Measurements from ENCODE around the gene PPP2R2C. TPM values are rescaled to one million over a fixed set of nuclear protein-coding genes. Genes with fewer than 3 reads are reported as not detected.

The PPP2R2C gene
- polyA plus RNA-seq, 1 of the 3 experiments (the other 2 are of a cell fraction), result 0.21 TPM

DNA sequence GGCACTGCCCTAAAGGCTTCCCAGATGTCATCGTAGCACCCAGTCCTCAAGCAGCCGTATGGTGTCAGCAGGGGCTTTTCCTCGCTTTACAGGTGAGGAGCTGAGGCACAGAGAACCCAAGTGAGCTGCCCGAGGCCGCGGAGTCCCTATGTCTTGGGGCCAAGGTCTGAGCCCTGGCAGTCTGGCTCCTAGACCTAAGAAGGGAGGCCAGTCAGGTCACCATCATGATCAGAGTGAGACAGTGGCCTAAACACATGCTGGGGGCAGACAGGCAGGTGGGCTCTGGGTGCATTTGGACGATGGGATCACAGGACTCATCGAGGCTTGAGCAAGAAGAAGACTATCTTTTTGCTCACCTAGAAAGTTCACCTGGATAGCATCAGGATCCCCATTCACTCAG is 107.8 kb downstream of the PPP2R2C start:
- no peak for DNase-seq
- H3K36me3 ChIP-seq (replicated peaks in 1 of 2; ENCODE audit: control insufficient read depth in 1 of 2, insufficient read depth in 2 of 2, low read length in 1 of 2), result no peaks in the 10 kb centered on the region
- CTCF ChIA-PET, result interaction anchor here (1.1 to 2.9 kb wide), 2 partner anchors 32 to 37 kb away, joined by 4 to 15 read pairs; no protein-coding TSS in a partner anchor
- no peaks in the 10 kb centered on the region for H3F3A ChIP-seq (replicated peaks; ENCODE audit: insufficient read depth)
- no peak overlapping the region for H3K9ac ChIP-seq
- WGBS (ENCODE audit: low lambda C conversion rate), result 61% methylated on average over 2 of the region's 8 CpGs
- no peak overlapping the region for H3K4me3 ChIP-seq (ENCODE audit: low read depth in 2 of 2, low read length in 1 of 2)
- no peaks in the 10 kb centered on the region for H3K9me2 ChIP-seq
- H3K79me2 ChIP-seq (ENCODE audit: insufficient read depth), result no peaks in the 10 kb centered on the region
- H3K27me3 ChIP-seq (ENCODE audit: insufficient read depth), result no peaks in the 10 kb centered on the region; the same call in 1 of the 2 replicates
- POLR2A ChIA-PET, result no interaction called here
- H4K20me1 ChIP-seq (ENCODE audit: insufficient read depth), result no peaks in the 10 kb centered on the region
- H3K9me3 ChIP-seq, result no peaks in the 10 kb centered on the region
- no peak overlapping the region for H3K4me2 ChIP-seq
- H3K4me1 ChIP-seq (ENCODE audit: control insufficient read depth in 1 of 2, insufficient read depth in 2 of 2, low read depth in 1 of 2, low read length in 1 of 2), result peaks cover 0 to 11% of the 10 kb centered on the region in 2 experiments; a peak in 1 of 4 replicates
- H3K27ac ChIP-seq (ENCODE audit: low read depth in 2 of 2, low read length in 1 of 2), result no peak overlapping the region
- TF ChIP-seq FOXM1 (IDR thresholded peaks at IDR 0.05; ENCODE audit: low read depth) (no peak), TCF12 (IDR thresholded peaks at IDR 0.05) (no peak), MAX (IDR thresholded peaks at IDR 0.05; ENCODE audit: low read depth) (no peak), EP300 (IDR thresholded peaks at IDR 0.05; ENCODE audit: borderline replicate concordance in 1 of 2, low read depth in 1 of 2, low read length in 1 of 2) (no peak), CHD2 (IDR thresholded peaks at IDR 0.05; ENCODE audit: low read length, partially characterized antibody) (no peak), TAF1 (IDR thresholded peaks at IDR 0.05; ENCODE audit: borderline replicate concordance, low read depth, low read length) (no peak)
- H2AFZ ChIP-seq (ENCODE audit: low read depth), result no peak overlapping the region

DNA sequence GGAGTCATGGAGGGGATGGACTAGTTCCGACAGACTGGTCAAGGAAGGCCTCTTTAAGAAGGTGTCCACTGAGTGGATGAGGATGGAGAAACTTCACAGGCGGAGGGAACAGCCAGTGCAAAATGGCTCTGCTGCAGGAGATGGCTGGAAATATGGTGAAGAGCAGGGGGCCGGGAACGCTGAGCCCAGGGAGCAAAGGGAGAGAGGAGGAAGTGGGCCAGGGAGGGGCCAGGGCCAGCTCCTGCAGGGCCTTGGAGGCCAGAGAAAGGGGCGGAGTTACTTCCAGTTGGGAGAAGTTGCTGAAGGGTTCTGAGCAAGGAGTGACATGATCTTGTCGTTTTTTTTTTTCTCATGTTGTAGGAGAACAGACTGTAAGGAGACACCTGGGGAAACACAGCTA is 108.3 kb downstream of the PPP2R2C start:
- Histone ChIP-seq H3K27ac (ENCODE audit: low read depth in 2 of 2, low read length in 1 of 2) (no peak overlapping the region), H2AFZ (ENCODE audit: low read depth) (no peak overlapping the region), H3K4me2 (no peak overlapping the region), H3K9me2 (no peaks in the 10 kb centered on the region), H3K9ac (no peak overlapping the region), H3F3A (replicated peaks; ENCODE audit: insufficient read depth) (no peaks in the 10 kb centered on the region), H3K79me2 (ENCODE audit: insufficient read depth) (no peaks in the 10 kb centered on the region), H3K27me3 (ENCODE audit: insufficient read depth) (no peaks in the 10 kb centered on the region; the same call in 1 of the 2 replicates), H3K4me3 (ENCODE audit: low read depth in 2 of 2, low read length in 1 of 2) (no peak overlapping the region), H3K9me3 (no peaks in the 10 kb centered on the region), H3K4me1 (ENCODE audit: control insufficient read depth in 1 of 2, insufficient read depth in 2 of 2, low read depth in 1 of 2, low read length in 1 of 2) (peaks cover 0 to 11% of the 10 kb centered on the region in 2 experiments; a peak in 1 of 4 replicates), H4K20me1 (ENCODE audit: insufficient read depth) (no peaks in the 10 kb centered on the region), H3K36me3 (replicated peaks in 1 of 2; ENCODE audit: control insufficient read depth in 1 of 2, insufficient read depth in 2 of 2, low read length in 1 of 2) (no peaks in the 10 kb centered on the region)
- DNase-seq, result no peak
- no peak for TF ChIP-seq SMC3 (IDR thresholded peaks at IDR 0.05; ENCODE audit: low read depth, low read length)
- no peak for TF ChIP-seq RFX5 (IDR thresholded peaks at IDR 0.05; ENCODE audit: low read length)
- TF ChIP-seq CHD2 (IDR thresholded peaks at IDR 0.05; ENCODE audit: low read length, partially characterized antibody), result no peak
- no peak for TF ChIP-seq GATA2 (CRISPR knock-in tag; IDR thresholded peaks at IDR 0.05)
- no peak for TF ChIP-seq SIN3A (IDR thresholded peaks at IDR 0.05; ENCODE audit: borderline replicate concordance, low read depth, low read length)
- TF ChIP-seq NRF1 (IDR thresholded peaks at IDR 0.05; ENCODE audit: low read depth, low read length), result no peak
- TF ChIP-seq, protein P1, sequence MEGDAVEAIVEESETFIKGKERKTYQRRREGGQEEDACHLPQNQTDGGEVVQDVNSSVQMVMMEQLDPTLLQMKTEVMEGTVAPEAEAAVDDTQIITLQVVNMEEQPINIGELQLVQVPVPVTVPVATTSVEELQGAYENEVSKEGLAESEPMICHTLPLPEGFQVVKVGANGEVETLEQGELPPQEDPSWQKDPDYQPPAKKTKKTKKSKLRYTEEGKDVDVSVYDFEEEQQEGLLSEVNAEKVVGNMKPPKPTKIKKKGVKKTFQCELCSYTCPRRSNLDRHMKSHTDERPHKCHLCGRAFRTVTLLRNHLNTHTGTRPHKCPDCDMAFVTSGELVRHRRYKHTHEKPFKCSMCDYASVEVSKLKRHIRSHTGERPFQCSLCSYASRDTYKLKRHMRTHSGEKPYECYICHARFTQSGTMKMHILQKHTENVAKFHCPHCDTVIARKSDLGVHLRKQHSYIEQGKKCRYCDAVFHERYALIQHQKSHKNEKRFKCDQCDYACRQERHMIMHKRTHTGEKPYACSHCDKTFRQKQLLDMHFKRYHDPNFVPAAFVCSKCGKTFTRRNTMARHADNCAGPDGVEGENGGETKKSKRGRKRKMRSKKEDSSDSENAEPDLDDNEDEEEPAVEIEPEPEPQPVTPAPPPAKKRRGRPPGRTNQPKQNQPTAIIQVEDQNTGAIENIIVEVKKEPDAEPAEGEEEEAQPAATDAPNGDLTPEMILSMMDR (IDR thresholded peaks at IDR 0.05), result no peak
- TF ChIP-seq ELF1 (IDR thresholded peaks at IDR 0.05), result no peak
- TF ChIP-seq MXI1 (IDR thresholded peaks at IDR 0.05; ENCODE audit: low read depth, low read length), result no peak
- TF ChIP-seq FOXM1 (IDR thresholded peaks at IDR 0.05; ENCODE audit: low read depth), result no peak
- TF ChIP-seq, protein P2, sequence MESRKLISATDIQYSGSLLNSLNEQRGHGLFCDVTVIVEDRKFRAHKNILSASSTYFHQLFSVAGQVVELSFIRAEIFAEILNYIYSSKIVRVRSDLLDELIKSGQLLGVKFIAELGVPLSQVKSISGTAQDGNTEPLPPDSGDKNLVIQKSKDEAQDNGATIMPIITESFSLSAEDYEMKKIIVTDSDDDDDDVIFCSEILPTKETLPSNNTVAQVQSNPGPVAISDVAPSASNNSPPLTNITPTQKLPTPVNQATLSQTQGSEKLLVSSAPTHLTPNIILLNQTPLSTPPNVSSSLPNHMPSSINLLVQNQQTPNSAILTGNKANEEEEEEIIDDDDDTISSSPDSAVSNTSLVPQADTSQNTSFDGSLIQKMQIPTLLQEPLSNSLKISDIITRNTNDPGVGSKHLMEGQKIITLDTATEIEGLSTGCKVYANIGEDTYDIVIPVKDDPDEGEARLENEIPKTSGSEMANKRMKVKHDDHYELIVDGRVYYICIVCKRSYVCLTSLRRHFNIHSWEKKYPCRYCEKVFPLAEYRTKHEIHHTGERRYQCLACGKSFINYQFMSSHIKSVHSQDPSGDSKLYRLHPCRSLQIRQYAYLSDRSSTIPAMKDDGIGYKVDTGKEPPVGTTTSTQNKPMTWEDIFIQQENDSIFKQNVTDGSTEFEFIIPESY (IDR thresholded peaks at IDR 0.05; ENCODE audit: borderline replicate concordance, low read depth), result no peak
- TF ChIP-seq RAD21 (IDR thresholded peaks at IDR 0.05; ENCODE audit: low read length), result no peak
- TF ChIP-seq TEAD4 (IDR thresholded peaks at IDR 0.05; ENCODE audit: borderline replicate concordance, insufficient read depth), result no peak
- no peak for TF ChIP-seq USF2 (IDR thresholded peaks at IDR 0.05; ENCODE audit: borderline replicate concordance, low read depth, low read length)
- TF ChIP-seq EZH2phosphoT487 (IDR thresholded peaks at IDR 0.05; ENCODE audit: borderline replicate concordance, low read depth), result no peak
- TF ChIP-seq YY1 (IDR thresholded peaks at IDR 0.05; ENCODE audit: low read depth), result no peak
- TF ChIP-seq RCOR1 (IDR thresholded peaks at IDR 0.05; ENCODE audit: low read length), result no peak
- no peak for TF ChIP-seq MEF2A (IDR thresholded peaks at IDR 0.05; ENCODE audit: borderline replicate concordance, low read depth)
- WGBS (ENCODE audit: low lambda C conversion rate), result 38% methylated on average over 6 of the region's 6 CpGs
- ChIA-PET POLR2A (no interaction called here), CTCF (interaction anchor here (1.1 to 2.9 kb wide), 2 partner anchors 31 to 37 kb away, joined by 4 to 15 read pairs; no protein-coding TSS in a partner anchor)

Measured in SK-N-SH (cell line).